HG03066 (cell line): Measurements from ENCODE around the gene TMEM238L.

ENCODE experiments used
- ATAC-seq: cut with Tn5 transposase; IDR thresholded peaks from one replicate; pipeline ENCODE4 v1.9.1; 2021; ENCODE audit warnings: low read depth; ENCODE audit not compliant: unreplicated experiment

The TMEM238L gene

GRCh38 chr17:10806545-10807262 is 2.8 kb upstream of the TMEM238L start:
- no peak for ATAC-seq

GRCh38 chr17:10805911-10806310 is 2.0 kb upstream of the TMEM238L start:
- no peak for ATAC-seq

GRCh38 chr17:10804546-10804945 is 647 bp upstream of the TMEM238L start:
- ATAC-seq = no peak

- ATAC-seq = no peak
These were observed 549 bp downstream of the TMEM238L start for GRCh38 chr17:10803350-10803749.

GRCh38 chr17:10802496-10803284 is 1.2 kb downstream of the TMEM238L start:
- no peak for ATAC-seq

- no peak for ATAC-seq
These were observed 4.5 kb downstream of the TMEM238L start for GRCh38 chr17:10799407-10799806.

- no peak for ATAC-seq
These were observed 5.0 kb downstream of the TMEM238L start for GRCh38 chr17:10798910-10799309.

- no peak for ATAC-seq
These were observed 5.6 kb downstream of the TMEM238L start for GRCh38 chr17:10798332-10798749.

- ATAC-seq = no peak
These were observed 6.2 kb downstream of the TMEM238L start for GRCh38 chr17:10797476-10798328.

- ATAC-seq = no peak
These were observed 10.1 kb downstream of the TMEM238L start for GRCh38 chr17:10793816-10794215.

GRCh38 chr17:10793256-10793655 is 10.6 kb downstream of the TMEM238L start:
- no peak for ATAC-seq

GRCh38 chr17:10792151-10792550 is 11.7 kb downstream of the TMEM238L start:
- ATAC-seq = no peak

GRCh38 chr17:10790491-10791401 is 13.2 kb downstream of the TMEM238L start:
- ATAC-seq = no peak

- ATAC-seq = no peak
These were observed 14.1 kb downstream of the TMEM238L start for GRCh38 chr17:10789694-10790271.

GRCh38 chr17:10787306-10788045 is 16.4 kb downstream of the TMEM238L start:
- no peak for ATAC-seq

GRCh38 chr17:10785295-10785694 is 18.6 kb downstream of the TMEM238L start:
- ATAC-seq = no peak

- ATAC-seq = no peak
These were observed 24.3 kb downstream of the TMEM238L start for GRCh38 chr17:10779609-10780008.

- no peak for ATAC-seq
These were observed 26.0 kb downstream of the TMEM238L start for GRCh38 chr17:10777890-10778289.
